ENCODE results near the gene OGDHL.
"Not testable (repeated sequence)": the region's sequence is repeated elsewhere in the genome, so short reads cannot be mapped to it uniquely, and the experiment has no call there.

OGDHL gene

GRCh38 chr10:49756031-49756430 lies 6.1 kb downstream of the OGDHL start:
- DNase-seq (ENCODE audit: low read depth): no peak

- DNase-seq (ENCODE audit: low read depth): not testable (repeated sequence)
These were observed 7.2 kb downstream of the OGDHL start for GRCh38 chr10:49754951-49755350.

GRCh38 chr10:49752584-49752983 lies 9.5 kb downstream of the OGDHL start:
- DNase-seq (ENCODE audit: low read depth): no peak

GRCh38 chr10:49751636-49752510 lies 10.2 kb downstream of the OGDHL start:
- DNase-seq (ENCODE audit: low read depth): no peak

- no peak for DNase-seq (ENCODE audit: low read depth)
These were observed 10.9 kb downstream of the OGDHL start for GRCh38 chr10:49751216-49751615.

GRCh38 chr10:49750546-49750945 lies 11.6 kb downstream of the OGDHL start:
- DNase-seq (ENCODE audit: low read depth): no peak

- DNase-seq (ENCODE audit: low read depth): no peak
These were observed 12.3 kb downstream of the OGDHL start for GRCh38 chr10:49749556-49750491.

- DNase-seq (ENCODE audit: low read depth): no peak
These were observed 13.0 kb downstream of the OGDHL start for GRCh38 chr10:49749144-49749543.

GRCh38 chr10:49748006-49748405 lies 14.1 kb downstream of the OGDHL start:
- no peak for DNase-seq (ENCODE audit: low read depth)

- DNase-seq (ENCODE audit: low read depth): no peak
These were observed 14.8 kb downstream of the OGDHL start for GRCh38 chr10:49747303-49747646.

- no peak for DNase-seq (ENCODE audit: low read depth)
These were observed 15.4 kb downstream of the OGDHL start for GRCh38 chr10:49746626-49747302.

GRCh38 chr10:49745756-49746155 lies 16.4 kb downstream of the OGDHL start:
- no peak for DNase-seq (ENCODE audit: low read depth)

GRCh38 chr10:49744924-49745605 lies 17.1 kb downstream of the OGDHL start:
- no peak for DNase-seq (ENCODE audit: low read depth)

- DNase-seq (ENCODE audit: low read depth): no peak
These were observed 17.9 kb downstream of the OGDHL start for GRCh38 chr10:49744091-49744685.

- no peak for DNase-seq (ENCODE audit: low read depth)
These were observed 18.6 kb downstream of the OGDHL start for GRCh38 chr10:49743464-49744075.

- DNase-seq (ENCODE audit: low read depth): no peak
These were observed 19.2 kb downstream of the OGDHL start for GRCh38 chr10:49742683-49743463.

- DNase-seq (ENCODE audit: low read depth): no peak
These were observed 20.8 kb downstream of the OGDHL start for GRCh38 chr10:49741108-49741995.

GRCh38 chr10:49740346-49741107 lies 21.6 kb downstream of the OGDHL start:
- no peak for DNase-seq (ENCODE audit: low read depth)

Measured in stimulated activated CD8-positive, alpha-beta memory T cell treated with anti-CD3 and anti-CD28 coated beads, Interleukin-15, amount 100 ng/mL, for 1 hour (primary cell).